Spleen (tissue), 7 donors: ENCODE measurements around the gene MRPL21.
A peak's percentile ranks its signal among the peaks of the same experiment; 100 is the strongest.

Experiments
- CTCF ChIP-seq, 11 experiments: fragments of 200-600 bp in 7 of 11; fragments of 450-650 bp in 4 of 11; sonication (generic) in 4 of 11; IDR thresholded peaks in 8 of 11; conservative IDR thresholded peaks in 3 of 11; 1 replicate in 7 of 11; 2 replicates in 4 of 11; pipeline versions ENCODE4 v1.4.0 to v1.8.0; 2016 to 2021; ENCODE audit warnings: antibody characterized with exemption in 11 of 11, inconsistent platforms in 4 of 11, mild to moderate bottlenecking in 1 of 11
- POLR2A ChIP-seq, 3 donors: fragments of 450-650 bp; IDR thresholded peaks; one replicate each; pipeline ENCODE4 v1.5.1; 2017; ENCODE audit warnings: antibody characterized with exemption in 3 of 3, mild to moderate bottlenecking in 1 of 3
- POLR2AphosphoS5 ChIP-seq, 3 donors: sonication (generic); formaldehyde crosslinking; IDR thresholded peaks; one replicate each; pipeline ENCODE4 v1.5.1; 2017; ENCODE audit warnings: antibody characterized with exemption in 3 of 3
- donor health status: DM: no; HTN: no; CAD: no; lungs with moderate emphysema.
- donor health status: DM: no; HTN: no; CAD: no.
- donor health status: DM: no; HTN: no; CAD: no.

- TF ChIP-seq POLR2AphosphoS5 (IDR thresholded peaks at IDR 0.05), result peak in 1 of 3 donors; percentile 9
- no peak for TF ChIP-seq CTCF (IDR thresholded peaks at IDR 0.05 in 8 of 11, conservative IDR thresholded peaks at IDR 0.05 in 3 of 11)
- no peak for TF ChIP-seq POLR2A (IDR thresholded peaks at IDR 0.05)
Observed at GRCh38 chr11:68929706-68930570, 26.3 kb upstream of the MRPL21 start.
